SU-DHL-6 (cell line): Measurements from ENCODE around the gene CNIH2.

Source experiments
- H2AFZ ChIP-seq: fragments of 200-600 bp; sonication (generic); 2 replicates; pipeline ENCODE4 v1.6.1; 2014; ENCODE audit warnings: low read depth, mild to moderate bottlenecking, moderate library complexity, mixed read lengths, antibody characterized with exemption, low read length; ENCODE audit not compliant: severe bottlenecking
- H3F3A ChIP-seq: fragments of 200-600 bp; shearing (Covaris generic); 2 replicates; pipeline ENCODE4 v1.6.0; 2016; ENCODE audit warnings: antibody characterized with exemption, mild to moderate bottlenecking; ENCODE audit not compliant: insufficient read depth
- H3K27ac ChIP-seq: fragments of 200-600 bp; sonication (generic); 2 replicates; pipeline ENCODE4 v1.5.1; 2016; ENCODE audit warnings: low read depth, mild to moderate bottlenecking, low read length, moderate library complexity, mixed read lengths
- H3K27me3 ChIP-seq: fragments of 200-600 bp; sonication (generic), shearing (Covaris generic); 2 replicates; pipeline ENCODE4 v1.6.0; 2014; ENCODE audit warnings: mild to moderate bottlenecking, low read length
- H3K36me3 ChIP-seq: fragments of 200-600 bp; sonication (generic); 2 replicates; pipeline ENCODE4 v1.6.1; 2014; ENCODE audit warnings: mild to moderate bottlenecking, low read length, mixed read lengths
- H3K4me2 ChIP-seq: fragments of 300-600, 200-600 bp; shearing (Covaris generic), sonication (generic); 2 replicates; pipeline ENCODE4 v1.6.0; 2014; ENCODE audit warnings: low read length, low read depth, mild to moderate bottlenecking; ENCODE audit not compliant: poor library complexity, severe bottlenecking
- H3K4me3 ChIP-seq: fragments of 200-600 bp; sonication (generic); 2 replicates; pipeline ENCODE4 v1.5.1; 2014; ENCODE audit warnings: antibody characterized with exemption, low read length, mild to moderate bottlenecking, mixed read lengths; ENCODE audit not compliant: insufficient read depth, poor library complexity, severe bottlenecking
- H3K79me2 ChIP-seq: fragments of 200-600 bp; sonication (generic); 2 replicates; pipeline ENCODE4 v1.6.1; 2014; ENCODE audit warnings: mild to moderate bottlenecking, low read length, moderate library complexity; ENCODE audit not compliant: insufficient read depth
- H3K9ac ChIP-seq: fragments of 200-600 bp; sonication (generic); 2 replicates; pipeline ENCODE4 v1.7.0; 2014; ENCODE audit warnings: mild to moderate bottlenecking, low read length
- H3K9me2 ChIP-seq: fragments of 200-600 bp; sonication (generic); replicated peaks from 2 replicates; pipeline ENCODE4 v1.6.1; 2014; ENCODE audit warnings: low read length; ENCODE audit not compliant: insufficient read depth
- H3K9me3 ChIP-seq: fragments of 200-600 bp; sonication (generic); 2 replicates; pipeline ENCODE4 v1.6.1; 2014; ENCODE audit warnings: low read length, mixed read lengths; ENCODE audit not compliant: insufficient read depth
- H4K20me1 ChIP-seq: fragments of 200-600 bp; sonication (generic); 2 replicates; pipeline ENCODE4 v1.6.1; 2014; ENCODE audit warnings: low read depth, mild to moderate bottlenecking, antibody characterized with exemption, low read length, moderate library complexity, mixed read lengths
- EZH2phosphoT487 ChIP-seq: fragments of 200-600 bp; sonication (generic), shearing (Covaris generic); conservative IDR thresholded peaks from 2 replicates; pipeline ENCODE4 v1.6.1; 2018; ENCODE audit warnings: mild to moderate bottlenecking, antibody characterized with exemption, low read length, moderate library complexity, mixed read lengths
- TF ChIP-seq, protein P1 (sequence below): fragments of 200-600 bp; sonication (generic); IDR thresholded peaks from one replicate; pipeline ENCODE4 v1.5.1; 2017; ENCODE audit warnings: antibody characterized with exemption, mild to moderate bottlenecking, low read length, moderate library complexity; ENCODE audit not compliant: insufficient read depth, poor library complexity, severe bottlenecking

CNIH2 gene

DNA sequence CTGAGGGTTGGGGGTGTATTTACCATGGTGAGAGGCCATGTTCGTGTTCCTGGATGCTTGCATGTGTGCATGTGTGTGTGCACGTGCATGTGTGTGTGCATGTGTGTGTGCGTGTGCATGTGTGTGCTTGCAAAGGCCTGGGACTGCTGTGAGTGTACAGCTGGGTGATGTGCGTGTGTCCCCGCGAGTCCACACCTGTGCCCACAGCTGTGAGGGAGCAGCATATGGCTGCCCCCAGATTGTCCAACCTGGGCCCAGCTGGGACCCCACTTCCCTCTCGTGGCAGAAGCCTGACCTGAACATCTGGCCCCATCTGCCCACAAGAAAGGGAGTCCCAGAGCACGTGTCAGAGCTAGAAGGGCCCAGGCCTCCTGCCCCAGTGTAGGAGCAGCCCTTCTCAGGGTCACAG, 47.3 kb downstream of the CNIH2 start:
- no peaks in the 10 kb centered on the region for H4K20me1 ChIP-seq
- no peaks in the 10 kb centered on the region for H3K9me3 ChIP-seq
- H3K4me2 ChIP-seq, result no peak overlapping the region
- no peaks in the 10 kb centered on the region for H3K27me3 ChIP-seq
- no peaks in the 10 kb centered on the region for H3K9me2 ChIP-seq
- no peak overlapping the region for H3K27ac ChIP-seq
- H3K4me3 ChIP-seq, result no peak overlapping the region
- no peaks in the 10 kb centered on the region for H3F3A ChIP-seq
- H2AFZ ChIP-seq, result no peak overlapping the region
- no peak overlapping the region for H3K9ac ChIP-seq
- TF ChIP-seq, protein P1, sequence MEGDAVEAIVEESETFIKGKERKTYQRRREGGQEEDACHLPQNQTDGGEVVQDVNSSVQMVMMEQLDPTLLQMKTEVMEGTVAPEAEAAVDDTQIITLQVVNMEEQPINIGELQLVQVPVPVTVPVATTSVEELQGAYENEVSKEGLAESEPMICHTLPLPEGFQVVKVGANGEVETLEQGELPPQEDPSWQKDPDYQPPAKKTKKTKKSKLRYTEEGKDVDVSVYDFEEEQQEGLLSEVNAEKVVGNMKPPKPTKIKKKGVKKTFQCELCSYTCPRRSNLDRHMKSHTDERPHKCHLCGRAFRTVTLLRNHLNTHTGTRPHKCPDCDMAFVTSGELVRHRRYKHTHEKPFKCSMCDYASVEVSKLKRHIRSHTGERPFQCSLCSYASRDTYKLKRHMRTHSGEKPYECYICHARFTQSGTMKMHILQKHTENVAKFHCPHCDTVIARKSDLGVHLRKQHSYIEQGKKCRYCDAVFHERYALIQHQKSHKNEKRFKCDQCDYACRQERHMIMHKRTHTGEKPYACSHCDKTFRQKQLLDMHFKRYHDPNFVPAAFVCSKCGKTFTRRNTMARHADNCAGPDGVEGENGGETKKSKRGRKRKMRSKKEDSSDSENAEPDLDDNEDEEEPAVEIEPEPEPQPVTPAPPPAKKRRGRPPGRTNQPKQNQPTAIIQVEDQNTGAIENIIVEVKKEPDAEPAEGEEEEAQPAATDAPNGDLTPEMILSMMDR, result no peak
- TF ChIP-seq EZH2phosphoT487, result no peak
- H3K79me2 ChIP-seq, result no peaks in the 10 kb centered on the region
- no peaks in the 10 kb centered on the region for H3K36me3 ChIP-seq

DNA sequence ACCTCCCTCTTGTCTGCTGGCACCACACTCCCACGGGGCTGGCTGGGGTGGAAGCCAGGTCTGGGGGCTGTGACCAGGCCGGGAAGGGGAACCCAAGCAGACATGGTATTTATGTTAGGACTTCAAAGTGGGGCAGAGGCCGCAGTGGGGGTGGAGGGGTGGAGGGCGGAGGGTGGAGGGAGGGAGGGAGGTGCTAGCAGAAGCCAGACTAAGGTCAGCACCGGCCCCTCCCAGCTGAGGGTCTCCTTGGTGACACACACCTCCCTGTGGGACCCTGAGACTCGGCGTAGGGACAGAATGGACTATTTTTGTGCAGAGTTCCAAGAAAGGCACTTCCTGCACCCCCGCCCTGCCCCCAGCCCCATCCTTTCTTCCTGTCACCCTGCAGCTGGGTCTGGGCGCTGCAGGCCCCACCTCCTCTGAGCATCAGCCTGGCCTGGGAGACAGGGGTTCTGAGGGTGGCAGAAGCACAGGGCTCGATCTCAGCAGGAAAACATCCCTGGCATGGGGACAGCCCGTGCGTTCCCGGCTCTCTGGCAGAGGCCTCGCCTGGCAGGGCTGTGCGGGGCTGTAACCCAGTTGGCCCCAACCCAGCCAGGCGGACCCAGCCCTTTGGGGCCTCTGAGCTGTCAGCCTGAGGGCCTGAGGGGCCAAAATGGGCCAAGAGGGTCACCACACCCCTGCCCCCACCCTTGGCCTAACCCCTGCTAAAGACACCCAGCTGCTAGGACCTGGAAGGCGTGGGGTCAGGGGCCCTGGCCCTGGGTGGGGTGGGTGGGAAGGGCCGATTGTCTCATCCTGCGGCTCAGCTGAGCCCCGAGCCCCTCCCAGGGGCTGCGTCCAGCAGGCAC, 48.5 kb downstream of the CNIH2 start:
- Histone ChIP-seq H3F3A (no peaks in the 10 kb centered on the region), H3K4me2 (no peak overlapping the region), H3K9ac (no peak overlapping the region), H3K9me3 (no peaks in the 10 kb centered on the region), H3K4me3 (no peak overlapping the region), H4K20me1 (no peaks in the 10 kb centered on the region), H3K79me2 (no peaks in the 10 kb centered on the region), H3K36me3 (no peaks in the 10 kb centered on the region), H3K27ac (no peak overlapping the region), H3K27me3 (no peaks in the 10 kb centered on the region), H2AFZ (no peak overlapping the region), H3K9me2 (no peaks in the 10 kb centered on the region)
- no peak for TF ChIP-seq EZH2phosphoT487
- TF ChIP-seq, protein P1, result no peak

DNA sequence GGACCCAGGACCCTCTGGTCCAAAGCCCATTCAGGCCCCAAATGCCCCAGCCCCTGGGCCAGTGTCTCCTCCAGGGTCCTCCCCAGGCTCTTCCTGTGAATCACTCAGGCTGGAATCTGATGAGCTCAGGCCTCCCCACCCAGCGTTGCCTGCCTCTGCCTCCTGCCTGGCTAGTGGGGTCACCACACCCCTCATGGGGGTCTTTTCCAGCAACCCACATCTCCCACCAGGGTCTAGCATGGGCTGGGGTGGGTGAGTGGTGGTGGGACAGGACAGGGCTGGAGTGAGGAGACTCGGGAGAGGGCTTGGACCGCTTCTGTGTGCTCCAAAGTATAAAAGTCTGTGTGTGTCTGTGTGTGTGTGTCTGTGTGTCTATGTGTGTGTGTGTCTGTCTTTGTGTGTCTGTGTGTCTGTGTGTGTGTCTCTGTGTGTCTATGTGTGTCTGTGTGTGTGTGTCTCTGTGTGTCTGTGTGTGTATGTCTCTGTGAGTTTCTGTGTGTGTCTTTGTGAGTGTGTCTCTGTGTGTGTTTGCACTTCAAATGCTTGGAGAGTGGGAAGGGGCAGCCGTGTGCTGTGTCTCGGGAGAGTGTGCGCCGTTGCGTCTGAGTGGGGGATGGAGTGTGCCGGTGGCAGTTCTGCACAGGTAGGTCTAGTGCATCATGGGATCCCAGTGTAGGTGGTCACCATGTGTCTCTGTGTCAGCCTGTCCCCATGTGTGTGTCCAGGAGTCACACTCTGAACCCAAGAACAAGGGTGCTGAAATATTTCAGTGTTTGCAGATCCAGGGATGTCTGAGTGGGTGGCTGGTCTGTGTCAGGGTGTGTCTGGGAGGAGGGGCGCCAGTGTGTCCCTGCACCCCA, 49.4 kb downstream of the CNIH2 start:
- Histone ChIP-seq H3F3A (no peaks in the 10 kb centered on the region), H3K9ac (no peak overlapping the region), H3K4me3 (no peak overlapping the region), H3K4me2 (no peak overlapping the region), H3K9me3 (no peaks in the 10 kb centered on the region), H4K20me1 (no peaks in the 10 kb centered on the region), H3K27me3 (no peaks in the 10 kb centered on the region), H3K36me3 (no peaks in the 10 kb centered on the region), H3K27ac (no peak overlapping the region), H2AFZ (no peak overlapping the region), H3K79me2 (no peaks in the 10 kb centered on the region), H3K9me2 (no peaks in the 10 kb centered on the region)
- TF ChIP-seq, protein P1, result no peak
- no peak for TF ChIP-seq EZH2phosphoT487
